Right lobe of liver (tissue), 6 donors: Measurements from ENCODE around the gene ATIC. TPM values are rescaled to one million over a fixed set of nuclear protein-coding genes. Genes with fewer than 3 reads are reported as not detected.
"Not testable (repeated sequence)": the region's sequence is repeated elsewhere in the genome, so short reads cannot be mapped to it uniquely, and the experiment has no call there.

Source experiments
- ATAC-seq, 4 donors: fragments of 200-7000 bp; cut with Tn5 transposase; one replicate each; pipeline ENCODE4 v1.9.1; 2020; ENCODE audit warnings: mild to moderate bottlenecking in 4 of 4, moderate library complexity in 4 of 4
- DNase-seq, 3 donors: peaks; one replicate each; pipeline ENCODE4 v3.0.0-alpha.2; 2020
- H3K27ac ChIP-seq, 3 donors: fragments of 200-600 bp; one replicate each; pipeline ENCODE4 v1.8.0; 2022
- H3K27me3 ChIP-seq, 2 donors: fragments of 200-600 bp; one replicate each; pipeline ENCODE4 v1.8.0; 2022
- H3K36me3 ChIP-seq, 4 donors: fragments of 200-600 bp; sonication (generic) in 1 of 4; one replicate each; pipeline versions ENCODE4 v1.5.1 to v1.8.0; 2017 to 2022; ENCODE audit warnings: control low read depth in 1 of 4
- H3K4me1 ChIP-seq, 4 donors: fragments of 200-600 bp; sonication (generic) in 1 of 4; one replicate each; pipeline versions ENCODE4 v1.5.1 to v1.8.0; 2017 to 2022; ENCODE audit warnings: control low read depth in 1 of 4
- H3K4me3 ChIP-seq, 3 donors: fragments of 200-600 bp; one replicate each; pipeline ENCODE4 v1.8.0; 2022
- H3K9me3 ChIP-seq, 4 donors: fragments of 200-600 bp; sonication (generic) in 1 of 4; one replicate each; pipeline versions ENCODE4 v1.5.1 to v1.8.0; 2017 to 2022; ENCODE audit warnings: control low read depth in 1 of 4
- CTCF ChIP-seq, 4 donors: fragments of 200-600 bp in 3 of 4; fragments of 450-650 bp in 1 of 4; IDR thresholded peaks; one replicate each; pipeline versions ENCODE4 v1.5.1 to v1.8.0; 2016 to 2022; ENCODE audit warnings: antibody characterized with exemption in 4 of 4, mild to moderate bottlenecking in 2 of 4
- POLR2A ChIP-seq: fragments of 450-650 bp; IDR thresholded peaks from one replicate; pipeline ENCODE4 v1.6.1; 2017; ENCODE audit warnings: antibody characterized with exemption, mild to moderate bottlenecking
- WGBS: methylation state at CpG from one replicate; pipeline ENCODE4 v1.1.6; 2018; ENCODE audit warnings: low coverage, low lambda C conversion rate; ENCODE audit not compliant: insufficient coverage; ENCODE audit errors: missing lambda C conversion rate; 5-methylcytosine and 5-hydroxymethylcytosine counted together
- intact Hi-C, 2 donors: fragments of 100-400 bp; cut with DNase I; formaldehyde crosslinking; loops; one replicate each; pipeline versions ENCODE4 v1.11.2 to v1.14.1; 2022
- total RNA-seq, 6 experiments: library from RNA; depleted of rRNA in 2 of 6; stranded (reverse); fragments of >200 nt in 2 of 6; fragmentation: NEBNext Ultra II Directional in 3 of 6; extraction: Animal tissue kit (Norgen Biotek cat#: 25700) in 3 of 6; gene quantifications; one replicate each; pipeline versions ENCODE4 v1.1.0 to v1.2.4, GENCODE V29; 2016 to 2023
- donor health status: DM: no; HTN: yes; CAD: no.
- donor health status: DM: no; HTN: no; CAD: no.
- donor health status: DM: no; HTN: no; CAD: no.
- donor health status: DM: no; HTN: yes; CAD: no.
- donor health status: DM: no; HTN: yes; CAD: no.

The ATIC gene
- total RNA-seq, 6 experiments from 2014 or later: 38.8 to 57.3 (median 43.0) TPM

GRCh38 chr2:215358891-215359575 lies 47.2 kb downstream of the ATIC start:
- intact Hi-C loops: no loop called here
- peak in 1 of 4 donors; percentile 33 for ATAC-seq
- peaks cover 2 to 39% (median 22%) of the 10 kb centered on the region in 4 donors for H3K36me3 ChIP-seq

GRCh38 chr2:215359576-215359922 lies 47.7 kb downstream of the ATIC start:
- Histone ChIP-seq H3K4me3 (no peak overlapping the region), H3K27ac (no peak overlapping the region), H3K9me3 (no peaks in the 10 kb centered on the region), H3K36me3 (peaks cover 4 to 44% (median 24%) of the 10 kb centered on the region in 4 donors), H3K27me3 (no peaks in the 10 kb centered on the region), H3K4me1 (no peaks in the 10 kb centered on the region)
- TF ChIP-seq CTCF (IDR thresholded peaks at IDR 0.05) (no peak), POLR2A (no peak)
- intact Hi-C loops: no loop called here
- DNase-seq (no peak), ATAC-seq (no peak)
- WGBS: 100% methylated on average over 1 of the region's 1 CpG

More at GRCh38 chr2:215358891-215359575, 47.2 kb downstream of the ATIC start:
- WGBS: 66% methylated on average over 15 of the region's 15 CpGs
- H3K27me3 ChIP-seq: no peaks in the 10 kb centered on the region
- no peaks in the 10 kb centered on the region for H3K4me1 ChIP-seq
- no peak for DNase-seq
- no peaks in the 10 kb centered on the region for H3K9me3 ChIP-seq
- H3K27ac ChIP-seq: no peak overlapping the region
- TF ChIP-seq CTCF (IDR thresholded peaks at IDR 0.05): no peak
- TF ChIP-seq POLR2A: no peak
- no peak overlapping the region for H3K4me3 ChIP-seq

GRCh38 chr2:215360059-215360458 lies 48.2 kb downstream of the ATIC start:
- intact Hi-C loops: loop anchor here in 1 of 2 donors (5.0 kb wide), 1 partner anchor 47 kb away; no protein-coding TSS in a partner anchor
- ATAC-seq: peak in 2 of 4 donors; percentile 9 to 21
- not testable (repeated sequence) for H3K27ac ChIP-seq, H3K4me3 ChIP-seq, H3K27me3 ChIP-seq, DNase-seq, H3K4me1 ChIP-seq, H3K9me3 ChIP-seq
- WGBS: 93% methylated on average over 2 of the region's 3 CpGs
- TF ChIP-seq POLR2A: peak; percentile 10
- peaks cover 4 to 49% (median 27%) of the 10 kb centered on the region in 4 donors for H3K36me3 ChIP-seq

GRCh38 chr2:215360596-215360995 lies 48.7 kb downstream of the ATIC start:
- Histone ChIP-seq H3K4me1 (no peaks in the 10 kb centered on the region), H3K27ac (no peak overlapping the region), H3K9me3 (no peaks in the 10 kb centered on the region), H3K36me3 (peaks cover 4 to 55% (median 31%) of the 10 kb centered on the region in 4 donors), H3K4me3 (no peak overlapping the region), H3K27me3 (no peaks in the 10 kb centered on the region)
- intact Hi-C loops: loop anchor here in 1 of 2 donors (5.0 kb wide), 1 partner anchor 47 kb away; no protein-coding TSS in a partner anchor
- TF ChIP-seq CTCF (IDR thresholded peaks at IDR 0.05) (no peak), POLR2A (no peak)
- ATAC-seq: no peak
- 97% methylated on average over 2 of the region's 2 CpGs for WGBS
- DNase-seq: no peak

GRCh38 chr2:215361211-215361875 lies 49.5 kb downstream of the ATIC start:
- Histone ChIP-seq H3K9me3 (no peaks in the 10 kb centered on the region), H3K36me3 (peaks cover 4 to 62% (median 34%) of the 10 kb centered on the region in 4 donors), H3K27me3 (no peaks in the 10 kb centered on the region), H3K27ac (no peak overlapping the region), H3K4me3 (no peak overlapping the region), H3K4me1 (no peaks in the 10 kb centered on the region)
- intact Hi-C loops: loop anchor here in 1 of 2 donors (5.0 kb wide), 1 partner anchor 46 kb away; no protein-coding TSS in a partner anchor
- ATAC-seq (no peak), DNase-seq (no peak)
- TF ChIP-seq POLR2A (no peak), CTCF (IDR thresholded peaks at IDR 0.05) (no peak)
- WGBS: 92% methylated on average over 4 of the region's 4 CpGs
